Measurements from ENCODE around the gene SFXN2.

SFXN2 gene

DNA sequence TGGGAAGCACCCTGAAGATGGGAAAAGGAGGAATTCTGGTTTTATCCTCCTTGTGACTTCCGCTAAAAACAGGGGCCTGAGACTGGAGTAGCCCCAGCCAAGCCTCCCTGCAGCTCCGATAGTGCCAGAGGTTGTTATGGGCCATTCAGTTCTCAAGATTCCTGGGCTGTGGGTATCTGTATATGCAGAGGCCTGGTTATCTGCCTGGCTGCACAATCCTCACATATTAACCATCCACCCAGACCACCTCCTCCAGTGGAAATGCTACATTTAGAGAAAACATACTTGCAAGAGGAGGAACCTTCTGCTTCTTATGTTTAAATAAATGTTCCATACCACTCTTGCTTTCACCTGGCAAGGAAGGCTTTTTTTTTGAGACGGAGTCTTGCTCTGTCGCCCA is 34.8 kb upstream of the SFXN2 start:
- Histone ChIP-seq H3K4ac (ENCODE audit: low read depth, low read length) (no peak overlapping the region), H3K14ac (ENCODE audit: low read length) (no peak overlapping the region), H3K23ac (ENCODE audit: low read length) (no peak overlapping the region), H3K27me3 (ENCODE audit: insufficient read depth, low read length) (no peaks in the 10 kb centered on the region), H4K8ac (ENCODE audit: low read depth, low read length) (no peak overlapping the region), H3K9me3 (ENCODE audit: insufficient read depth, low read depth, low read length) (no peaks in the 10 kb centered on the region), H2BK120ac (ENCODE audit: insufficient read depth, low read length, poor library complexity) (no peak overlapping the region), H3K79me1 (ENCODE audit: low read length) (peaks cover 15% of the 10 kb centered on the region), H2BK5ac (ENCODE audit: low read depth, low read length, poor library complexity) (no peak overlapping the region), H3K9ac (ENCODE audit: low read length) (no peak overlapping the region), H4K12ac (ENCODE audit: low read depth, low read length) (no peak overlapping the region), H3K4me1 (ENCODE audit: control insufficient read depth in 1 of 2, insufficient read depth in 2 of 2, low read length in 2 of 2) (peaks cover 23 to 29% of the 10 kb centered on the region in 2 experiments), H3K4me2 (ENCODE audit: low read length) (no peak overlapping the region), H2BK12ac (ENCODE audit: low read length) (no peak overlapping the region), H3K18ac (ENCODE audit: low read length) (no peak overlapping the region), H3K4me3 (ENCODE audit: low read depth, low read length) (no peak overlapping the region), H3K27ac (ENCODE audit: low read depth, low read length) (no peak overlapping the region), H3K36me3 (ENCODE audit: control insufficient read depth in 1 of 2, insufficient read depth in 2 of 2, low read length in 2 of 2) (peaks cover 3 to 9% of the 10 kb centered on the region in 2 experiments), H2AK5ac (ENCODE audit: low read length) (no peak overlapping the region), H4K91ac (ENCODE audit: low read depth, low read length) (no peak overlapping the region), H3K79me2 (ENCODE audit: control insufficient read depth, insufficient read depth, low read length, poor library complexity) (peaks cover 2% of the 10 kb centered on the region), H2AFZ (ENCODE audit: insufficient read depth, low read length, poor library complexity) (no peak overlapping the region)
- DNase-seq, result no peak
- no CpG with 5 or more reads among the region's 4 CpGs for WGBS (ENCODE audit: extremely low coverage, insufficient coverage, insufficient read length)

DNA sequence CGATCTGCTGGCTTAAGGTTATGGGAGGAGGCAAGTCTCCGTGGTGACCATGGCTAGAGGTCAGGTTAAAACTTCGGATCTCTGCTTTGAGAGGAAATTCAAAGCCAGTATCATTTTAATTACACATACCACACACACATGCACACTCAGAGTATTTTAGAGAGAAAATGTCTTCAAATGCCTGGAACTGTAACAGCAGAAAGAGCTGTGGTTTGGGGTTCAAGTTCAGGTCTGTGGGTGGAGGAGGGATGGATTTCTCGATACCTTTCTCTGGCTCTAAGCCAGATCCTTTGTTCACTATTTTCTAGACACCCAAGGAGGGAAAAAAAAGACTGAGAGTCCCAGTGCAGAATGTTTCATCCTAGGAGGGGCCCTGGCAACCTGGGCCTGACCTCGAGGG is 32.7 kb upstream of the SFXN2 start:
- H3K14ac ChIP-seq (ENCODE audit: low read length), result no peak overlapping the region
- H3K36me3 ChIP-seq (ENCODE audit: control insufficient read depth in 1 of 2, insufficient read depth in 2 of 2, low read length in 2 of 2), result peaks cover 3 to 13% of the 10 kb centered on the region in 2 experiments
- H3K4me2 ChIP-seq (ENCODE audit: low read length), result no peak overlapping the region
- H4K8ac ChIP-seq (ENCODE audit: low read depth, low read length), result no peak overlapping the region
- H2AFZ ChIP-seq (ENCODE audit: insufficient read depth, low read length, poor library complexity), result no peak overlapping the region
- H2AK5ac ChIP-seq (ENCODE audit: low read length), result no peak overlapping the region
- no peak overlapping the region for H2BK12ac ChIP-seq (ENCODE audit: low read length)
- H3K9ac ChIP-seq (ENCODE audit: low read length), result no peak overlapping the region
- H3K4me1 ChIP-seq (ENCODE audit: control insufficient read depth in 1 of 2, insufficient read depth in 2 of 2, low read length in 2 of 2), result peaks cover 9 to 14% of the 10 kb centered on the region in 2 experiments
- H3K27me3 ChIP-seq (ENCODE audit: insufficient read depth, low read length), result no peaks in the 10 kb centered on the region
- no peak overlapping the region for H3K27ac ChIP-seq (ENCODE audit: low read depth, low read length)
- H3K79me1 ChIP-seq (ENCODE audit: low read length), result peaks cover 3% of the 10 kb centered on the region
- H2BK120ac ChIP-seq (ENCODE audit: insufficient read depth, low read length, poor library complexity), result no peak overlapping the region
- H3K9me3 ChIP-seq (ENCODE audit: insufficient read depth, low read depth, low read length), result no peaks in the 10 kb centered on the region
- DNase-seq, result no peak
- H3K4ac ChIP-seq (ENCODE audit: low read depth, low read length), result no peak overlapping the region
- H3K79me2 ChIP-seq (ENCODE audit: control insufficient read depth, insufficient read depth, low read length, poor library complexity), result peaks cover 2% of the 10 kb centered on the region
- H3K23ac ChIP-seq (ENCODE audit: low read length), result no peak overlapping the region
- no peak overlapping the region for H3K4me3 ChIP-seq (ENCODE audit: low read depth, low read length)
- H2BK5ac ChIP-seq (ENCODE audit: low read depth, low read length, poor library complexity), result no peak overlapping the region
- no CpG with 5 or more reads among the region's 5 CpGs for whole genome bisulfite sequencing (ENCODE audit: extremely low coverage, insufficient coverage, insufficient read length)
- H3K18ac ChIP-seq (ENCODE audit: low read length), result no peak overlapping the region
- H4K12ac ChIP-seq (ENCODE audit: low read depth, low read length), result no peak overlapping the region
- no peak overlapping the region for H4K91ac ChIP-seq (ENCODE audit: low read depth, low read length)

GRCh38 chr10:102682416-102682815 is 32.0 kb upstream of the SFXN2 start:
- H2AFZ ChIP-seq (ENCODE audit: insufficient read depth, low read length, poor library complexity), result no peak overlapping the region
- H3K79me1 ChIP-seq (ENCODE audit: low read length), result no peaks in the 10 kb centered on the region
- no peaks in the 10 kb centered on the region for H3K9me3 ChIP-seq (ENCODE audit: insufficient read depth, low read depth, low read length)
- H2BK12ac ChIP-seq (ENCODE audit: low read length), result no peak overlapping the region
- no peak for DNase-seq
- H2BK120ac ChIP-seq (ENCODE audit: insufficient read depth, low read length, poor library complexity), result no peak overlapping the region
- no peak overlapping the region for H4K8ac ChIP-seq (ENCODE audit: low read depth, low read length)
- H3K4me2 ChIP-seq (ENCODE audit: low read length), result no peak overlapping the region
- H3K27ac ChIP-seq (ENCODE audit: low read depth, low read length), result no peak overlapping the region
- no CpG with 5 or more reads among the region's 7 CpGs for WGBS (ENCODE audit: extremely low coverage, insufficient coverage, insufficient read length)
- peaks cover 5 to 8% of the 10 kb centered on the region in 2 experiments for H3K4me1 ChIP-seq (ENCODE audit: control insufficient read depth in 1 of 2, insufficient read depth in 2 of 2, low read length in 2 of 2)
- no peaks in the 10 kb centered on the region for H3K79me2 ChIP-seq (ENCODE audit: control insufficient read depth, insufficient read depth, low read length, poor library complexity)
- no peak overlapping the region for H4K91ac ChIP-seq (ENCODE audit: low read depth, low read length)
- no peak overlapping the region for H3K4ac ChIP-seq (ENCODE audit: low read depth, low read length)
- H3K23ac ChIP-seq (ENCODE audit: low read length), result no peak overlapping the region
- no peak overlapping the region for H2AK5ac ChIP-seq (ENCODE audit: low read length)
- H3K18ac ChIP-seq (ENCODE audit: low read length), result no peak overlapping the region
- H3K27me3 ChIP-seq (ENCODE audit: insufficient read depth, low read length), result no peaks in the 10 kb centered on the region
- H4K12ac ChIP-seq (ENCODE audit: low read depth, low read length), result no peak overlapping the region
- no peak overlapping the region for H3K4me3 ChIP-seq (ENCODE audit: low read depth, low read length)
- no peak overlapping the region for H3K14ac ChIP-seq (ENCODE audit: low read length)
- H3K36me3 ChIP-seq (ENCODE audit: control insufficient read depth in 1 of 2, insufficient read depth in 2 of 2, low read length in 2 of 2), result peaks cover 3 to 13% of the 10 kb centered on the region in 2 experiments
- H3K9ac ChIP-seq (ENCODE audit: low read length), result no peak overlapping the region
- H2BK5ac ChIP-seq (ENCODE audit: low read depth, low read length, poor library complexity), result no peak overlapping the region

DNA sequence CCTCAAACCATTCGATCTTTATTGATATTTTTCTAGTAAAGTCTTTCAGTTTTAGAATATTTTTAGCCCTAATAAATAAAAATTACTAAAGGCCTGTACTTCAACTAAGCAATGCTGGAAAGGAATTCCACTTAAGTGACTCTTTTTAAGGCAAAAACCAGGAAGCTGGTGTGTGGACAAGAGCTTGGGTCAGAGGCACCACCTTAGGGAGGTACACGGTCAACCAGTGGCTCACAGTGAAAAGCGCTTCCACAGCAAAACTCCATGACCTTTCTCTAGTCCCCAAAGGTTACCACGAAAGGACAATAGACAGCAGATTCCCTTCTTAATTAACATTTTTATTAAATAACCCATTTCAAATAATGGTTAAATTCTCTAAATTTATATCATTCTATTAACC is 31.5 kb upstream of the SFXN2 start:
- no peak for DNase-seq
- Histone ChIP-seq H3K14ac (ENCODE audit: low read length) (no peak overlapping the region), H2AFZ (ENCODE audit: insufficient read depth, low read length, poor library complexity) (no peak overlapping the region), H2BK5ac (ENCODE audit: low read depth, low read length, poor library complexity) (no peak overlapping the region), H3K79me1 (ENCODE audit: low read length) (no peaks in the 10 kb centered on the region), H3K36me3 (ENCODE audit: control insufficient read depth in 1 of 2, insufficient read depth in 2 of 2, low read length in 2 of 2) (peaks cover 3 to 13% of the 10 kb centered on the region in 2 experiments), H3K9ac (ENCODE audit: low read length) (no peak overlapping the region), H4K8ac (ENCODE audit: low read depth, low read length) (no peak overlapping the region), H3K4ac (ENCODE audit: low read depth, low read length) (no peak overlapping the region), H4K91ac (ENCODE audit: low read depth, low read length) (no peak overlapping the region), H3K79me2 (ENCODE audit: control insufficient read depth, insufficient read depth, low read length, poor library complexity) (no peaks in the 10 kb centered on the region), H2BK12ac (ENCODE audit: low read length) (no peak overlapping the region), H3K9me3 (ENCODE audit: insufficient read depth, low read depth, low read length) (no peaks in the 10 kb centered on the region), H3K4me2 (ENCODE audit: low read length) (no peak overlapping the region), H3K27me3 (ENCODE audit: insufficient read depth, low read length) (no peaks in the 10 kb centered on the region), H3K27ac (ENCODE audit: low read depth, low read length) (no peak overlapping the region), H2BK120ac (ENCODE audit: insufficient read depth, low read length, poor library complexity) (no peak overlapping the region), H3K4me1 (ENCODE audit: control insufficient read depth in 1 of 2, insufficient read depth in 2 of 2, low read length in 2 of 2) (peaks cover 1 to 4% of the 10 kb centered on the region in 2 experiments), H4K12ac (ENCODE audit: low read depth, low read length) (no peak overlapping the region), H3K4me3 (ENCODE audit: low read depth, low read length) (no peak overlapping the region), H3K23ac (ENCODE audit: low read length) (no peak overlapping the region), H2AK5ac (ENCODE audit: low read length) (no peak overlapping the region), H3K18ac (ENCODE audit: low read length) (no peak overlapping the region)
- WGBS (ENCODE audit: extremely low coverage, insufficient coverage, insufficient read length), result no CpG with 5 or more reads among the region's 4 CpGs
